ENCODE results near the gene RSPH1.

Gene RSPH1

GRCh38 chr21:42493109-42494060 lies 2.6 kb downstream of the RSPH1 start:
- TF ChIP-seq CREB1 (IDR thresholded peaks at IDR 0.05; ENCODE audit: low read depth) = no peak
- TF ChIP-seq USF1 (IDR thresholded peaks at IDR 0.05) = no peak
- TF ChIP-seq TAF1 (IDR thresholded peaks at IDR 0.05; ENCODE audit: low read depth) = no peak
- TF ChIP-seq RAD21 (IDR thresholded peaks at IDR 0.05; ENCODE audit: low read depth) = no peak
- TF ChIP-seq, protein P1, sequence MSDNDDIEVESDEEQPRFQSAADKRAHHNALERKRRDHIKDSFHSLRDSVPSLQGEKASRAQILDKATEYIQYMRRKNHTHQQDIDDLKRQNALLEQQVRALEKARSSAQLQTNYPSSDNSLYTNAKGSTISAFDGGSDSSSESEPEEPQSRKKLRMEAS (IDR thresholded peaks at IDR 0.05) = no peak
- TF ChIP-seq TEAD4 (IDR thresholded peaks at IDR 0.05) = no peak
- TF ChIP-seq NFIC (IDR thresholded peaks at IDR 0.05) = no peak
- TF ChIP-seq, protein P2, sequence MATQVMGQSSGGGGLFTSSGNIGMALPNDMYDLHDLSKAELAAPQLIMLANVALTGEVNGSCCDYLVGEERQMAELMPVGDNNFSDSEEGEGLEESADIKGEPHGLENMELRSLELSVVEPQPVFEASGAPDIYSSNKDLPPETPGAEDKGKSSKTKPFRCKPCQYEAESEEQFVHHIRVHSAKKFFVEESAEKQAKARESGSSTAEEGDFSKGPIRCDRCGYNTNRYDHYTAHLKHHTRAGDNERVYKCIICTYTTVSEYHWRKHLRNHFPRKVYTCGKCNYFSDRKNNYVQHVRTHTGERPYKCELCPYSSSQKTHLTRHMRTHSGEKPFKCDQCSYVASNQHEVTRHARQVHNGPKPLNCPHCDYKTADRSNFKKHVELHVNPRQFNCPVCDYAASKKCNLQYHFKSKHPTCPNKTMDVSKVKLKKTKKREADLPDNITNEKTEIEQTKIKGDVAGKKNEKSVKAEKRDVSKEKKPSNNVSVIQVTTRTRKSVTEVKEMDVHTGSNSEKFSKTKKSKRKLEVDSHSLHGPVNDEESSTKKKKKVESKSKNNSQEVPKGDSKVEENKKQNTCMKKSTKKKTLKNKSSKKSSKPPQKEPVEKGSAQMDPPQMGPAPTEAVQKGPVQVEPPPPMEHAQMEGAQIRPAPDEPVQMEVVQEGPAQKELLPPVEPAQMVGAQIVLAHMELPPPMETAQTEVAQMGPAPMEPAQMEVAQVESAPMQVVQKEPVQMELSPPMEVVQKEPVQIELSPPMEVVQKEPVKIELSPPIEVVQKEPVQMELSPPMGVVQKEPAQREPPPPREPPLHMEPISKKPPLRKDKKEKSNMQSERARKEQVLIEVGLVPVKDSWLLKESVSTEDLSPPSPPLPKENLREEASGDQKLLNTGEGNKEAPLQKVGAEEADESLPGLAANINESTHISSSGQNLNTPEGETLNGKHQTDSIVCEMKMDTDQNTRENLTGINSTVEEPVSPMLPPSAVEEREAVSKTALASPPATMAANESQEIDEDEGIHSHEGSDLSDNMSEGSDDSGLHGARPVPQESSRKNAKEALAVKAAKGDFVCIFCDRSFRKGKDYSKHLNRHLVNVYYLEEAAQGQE (IDR thresholded peaks at IDR 0.05; ENCODE audit: low read depth) = no peak
- TF ChIP-seq FOXM1 (IDR thresholded peaks at IDR 0.05; ENCODE audit: borderline replicate concordance, low read depth) = no peak
- TF ChIP-seq YY1 (IDR thresholded peaks at IDR 0.05; ENCODE audit: low read depth) = no peak

DNA sequence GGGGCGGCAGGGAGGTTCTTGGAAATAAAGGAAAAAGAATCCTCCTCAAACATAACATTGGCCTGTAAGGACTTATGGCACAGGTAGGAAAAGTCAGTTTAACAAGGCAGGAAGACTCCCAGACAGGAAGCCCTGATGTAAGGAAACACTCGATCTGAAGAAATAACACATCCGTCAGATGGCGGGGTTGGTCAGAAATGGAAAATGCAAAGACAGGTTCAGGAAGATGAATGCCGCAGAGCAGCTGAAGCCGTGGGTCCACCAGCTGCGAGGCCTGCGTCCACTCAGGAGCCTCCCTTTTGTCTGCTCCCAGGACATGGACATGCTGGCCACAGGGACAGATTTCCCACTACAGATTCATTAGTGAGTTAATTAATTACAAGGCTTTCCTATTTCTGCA lies 3.8 kb downstream of the RSPH1 start:
- TF ChIP-seq RAD21 (IDR thresholded peaks at IDR 0.05; ENCODE audit: low read depth) (no peak), TAF1 (IDR thresholded peaks at IDR 0.05; ENCODE audit: low read depth) (no peak), NFIC (IDR thresholded peaks at IDR 0.05) (no peak), EP300 (IDR thresholded peaks at IDR 0.05; ENCODE audit: borderline replicate concordance) (no peak), CEBPB (IDR thresholded peaks at IDR 0.05) (no peak), EGR1 (IDR thresholded peaks at IDR 0.05) (no peak), FOXM1 (IDR thresholded peaks at IDR 0.05; ENCODE audit: borderline replicate concordance, low read depth) (no peak), TCF12 (IDR thresholded peaks at IDR 0.05; ENCODE audit: low read depth) (no peak)

DNA sequence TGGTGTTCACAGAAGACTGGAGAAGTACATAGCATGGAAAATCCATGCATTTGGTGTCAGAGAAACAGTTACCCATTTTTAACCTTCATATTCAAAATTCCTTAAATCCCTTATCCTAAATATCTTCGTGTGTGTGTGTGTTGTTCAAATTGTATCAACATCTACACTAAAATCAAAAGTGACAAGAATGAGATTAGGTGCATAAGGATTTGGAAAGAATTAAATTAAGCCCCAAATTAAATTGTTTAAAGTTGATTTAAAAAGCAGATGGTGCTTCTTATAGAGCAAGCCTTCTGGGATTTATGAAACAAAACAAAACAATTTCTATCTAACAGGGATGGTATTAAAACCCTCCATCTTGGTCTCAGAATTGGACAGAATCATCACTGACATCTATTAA lies 4.7 kb downstream of the RSPH1 start:
- no peak for TF ChIP-seq RAD21 (IDR thresholded peaks at IDR 0.05; ENCODE audit: low read depth)
- TF ChIP-seq, protein P1 (IDR thresholded peaks at IDR 0.05) = no peak
- no peak for TF ChIP-seq TAF1 (IDR thresholded peaks at IDR 0.05; ENCODE audit: low read depth)
- TF ChIP-seq, protein P2 (IDR thresholded peaks at IDR 0.05; ENCODE audit: low read depth) = no peak
- no peak for TF ChIP-seq USF1 (IDR thresholded peaks at IDR 0.05)
- TF ChIP-seq ZBTB7A (IDR thresholded peaks at IDR 0.05; ENCODE audit: low read depth) = no peak
- TF ChIP-seq FOXM1 (IDR thresholded peaks at IDR 0.05; ENCODE audit: borderline replicate concordance, low read depth) = no peak
- no peak for TF ChIP-seq NFIC (IDR thresholded peaks at IDR 0.05)
- TF ChIP-seq TEAD4 (IDR thresholded peaks at IDR 0.05) = no peak

- TF ChIP-seq EP300 (IDR thresholded peaks at IDR 0.05; ENCODE audit: borderline replicate concordance) = no peak
- no peak for TF ChIP-seq FOXM1 (IDR thresholded peaks at IDR 0.05; ENCODE audit: borderline replicate concordance, low read depth)
- TF ChIP-seq TEAD4 (IDR thresholded peaks at IDR 0.05) = no peak
- TF ChIP-seq TAF1 (IDR thresholded peaks at IDR 0.05; ENCODE audit: low read depth) = no peak
- TF ChIP-seq CEBPB (IDR thresholded peaks at IDR 0.05) = no peak
- TF ChIP-seq ZBTB7A (IDR thresholded peaks at IDR 0.05; ENCODE audit: low read depth) = no peak
- TF ChIP-seq, protein P1 (IDR thresholded peaks at IDR 0.05) = no peak
- TF ChIP-seq TCF12 (IDR thresholded peaks at IDR 0.05; ENCODE audit: low read depth) = no peak
- no peak for TF ChIP-seq CREB1 (IDR thresholded peaks at IDR 0.05; ENCODE audit: low read depth)
- TF ChIP-seq RAD21 (IDR thresholded peaks at IDR 0.05; ENCODE audit: low read depth) = no peak
- no peak for TF ChIP-seq NFIC (IDR thresholded peaks at IDR 0.05)
- TF ChIP-seq YY1 (IDR thresholded peaks at IDR 0.05; ENCODE audit: low read depth) = no peak
- TF ChIP-seq EGR1 (IDR thresholded peaks at IDR 0.05) = no peak
Observed at GRCh38 chr21:42490720-42491119, 5.3 kb downstream of the RSPH1 start.

DNA sequence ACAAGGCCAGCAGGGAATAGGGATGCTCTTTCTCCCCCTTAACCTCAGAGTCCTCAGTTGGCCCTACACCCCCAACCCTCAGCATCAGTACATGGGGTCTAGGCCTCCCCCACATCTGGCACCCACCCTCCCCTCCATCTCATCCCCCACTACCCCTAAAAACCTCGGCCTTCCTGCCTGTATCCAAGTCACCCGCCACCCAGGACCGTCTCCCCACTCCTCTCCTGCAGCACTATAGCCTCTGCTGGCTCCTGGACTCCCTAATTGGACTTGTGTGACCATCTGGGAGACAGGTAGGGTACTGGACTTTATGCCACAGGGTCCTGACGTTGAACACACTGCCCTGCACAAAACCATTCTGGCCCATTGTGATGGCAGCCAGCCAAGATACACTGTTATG lies 6.0 kb downstream of the RSPH1 start:
- TF ChIP-seq CEBPB (IDR thresholded peaks at IDR 0.05) = no peak
- no peak for TF ChIP-seq YY1 (IDR thresholded peaks at IDR 0.05; ENCODE audit: low read depth)
